ENCODE measurements around the gene OOSP4B. TPM values are rescaled to one million over a fixed set of nuclear protein-coding genes. Genes with fewer than 3 reads are reported as not detected.
"Not testable (repeated sequence)": the region's sequence is repeated elsewhere in the genome, so short reads cannot be mapped to it uniquely, and the experiment has no call there.

The OOSP4B gene
- total RNA-seq, 3 donors from 2014 or later: not detected

GRCh38 chr11:60040109-60040508 is 23.1 kb downstream of the OOSP4B start, which contains the start of gene OOSP2:
Gene OOSP2 (plus strand): TSS chr11:60040409. CDS start chr11:60040460, 51 bp downstream.
- Histone ChIP-seq H3K9me3 (no peaks in the 10 kb centered on the region), H3K27me3 (no peaks in the 10 kb centered on the region), H3K4me1 (no peaks in the 10 kb centered on the region), H3K27ac (no peak within 1 kb of the TSS), H3K36me3 (no peaks in the 10 kb centered on the region), H3K4me3 (no peak within 1 kb of the TSS)
- no peak for DNase-seq (ENCODE audit: low spot score in 2 of 2)
- TF ChIP-seq CTCF (IDR thresholded peaks at IDR 0.05) (no peak), POLR2AphosphoS5 (IDR thresholded peaks at IDR 0.05) (no peak), POLR2A (IDR thresholded peaks at IDR 0.05) (no peak)
- intact Hi-C loops (cut with DNase I; ENCODE audit: low total_unique reads): no loop called here

- DNase-seq (ENCODE audit: low spot score in 2 of 2); intact Hi-C loops (cut with DNase I; ENCODE audit: low total_unique reads); H3K27ac ChIP-seq; H3K4me3 ChIP-seq; H3K36me3 ChIP-seq; H3K9me3 ChIP-seq; H3K4me1 ChIP-seq; H3K27me3 ChIP-seq: not testable (repeated sequence)
Observed at GRCh38 chr11:60050422-60050821, 33.4 kb downstream of the OOSP4B start.

- intact Hi-C loops (cut with DNase I; ENCODE audit: low total_unique reads); H3K36me3 ChIP-seq; H3K27me3 ChIP-seq; H3K4me3 ChIP-seq; H3K9me3 ChIP-seq; H3K4me1 ChIP-seq; DNase-seq (ENCODE audit: low spot score in 2 of 2); H3K27ac ChIP-seq: not testable (repeated sequence)
Observed at GRCh38 chr11:60050839-60051238, 33.9 kb downstream of the OOSP4B start.

- Histone ChIP-seq H3K27me3 (no peaks in the 10 kb centered on the region), H3K4me3 (no peak within 1 kb of the TSS), H3K36me3 (no peaks in the 10 kb centered on the region), H3K4me1 (no peaks in the 10 kb centered on the region), H3K9me3 (peaks cover 0 to 4% of the 10 kb centered on the region in 2 donors), H3K27ac (no peak within 1 kb of the TSS)
- intact Hi-C loops (cut with DNase I; ENCODE audit: low total_unique reads): no loop called here
- TF ChIP-seq CTCF (IDR thresholded peaks at IDR 0.05): no peak
- no peak for TF ChIP-seq POLR2A (IDR thresholded peaks at IDR 0.05)
- no peak for DNase-seq (ENCODE audit: low spot score in 2 of 2)
Observed at GRCh38 chr11:60056349-60056969, 39.5 kb downstream of the OOSP4B start, which contains the start of gene MS4A3. Gene MS4A3 (plus strand): TSS chr11:60056665. CDS start chr11:60061161, 4,496 bp downstream.

GRCh38 chr11:60059052-60059451 is 42.1 kb downstream of the OOSP4B start:
- H3K9me3 ChIP-seq: peaks cover 0 to 4% of the 10 kb centered on the region in 2 donors
- TF ChIP-seq POLR2A (IDR thresholded peaks at IDR 0.05): no peak
- TF ChIP-seq CTCF (IDR thresholded peaks at IDR 0.05): no peak
- no peak for TF ChIP-seq POLR2AphosphoS5 (IDR thresholded peaks at IDR 0.05)
- H3K27ac ChIP-seq: no peak overlapping the region
- DNase-seq (ENCODE audit: low spot score in 2 of 2): no peak
- no peak overlapping the region for H3K4me3 ChIP-seq
- no peaks in the 10 kb centered on the region for H3K27me3 ChIP-seq
- H3K36me3 ChIP-seq: no peaks in the 10 kb centered on the region
- intact Hi-C loops (cut with DNase I; ENCODE audit: low total_unique reads): no loop called here
- no peaks in the 10 kb centered on the region for H3K4me1 ChIP-seq

- Histone ChIP-seq H3K27me3 (no peaks in the 10 kb centered on the region), H3K4me1 (no peaks in the 10 kb centered on the region), H3K27ac (no peak overlapping the region), H3K9me3 (peaks cover 0 to 4% of the 10 kb centered on the region in 2 donors), H3K4me3 (no peak overlapping the region), H3K36me3 (no peaks in the 10 kb centered on the region)
- intact Hi-C loops (cut with DNase I; ENCODE audit: low total_unique reads): no loop called here
- DNase-seq (ENCODE audit: low spot score in 2 of 2): no peak
- TF ChIP-seq POLR2AphosphoS5 (IDR thresholded peaks at IDR 0.05) (no peak), POLR2A (IDR thresholded peaks at IDR 0.05) (no peak), CTCF (IDR thresholded peaks at IDR 0.05) (no peak)
Observed at GRCh38 chr11:60059521-60060240, 42.7 kb downstream of the OOSP4B start.

All from breast epithelium (tissue), 4 donors.